ENCODE results near the gene HELZ.

DNA sequence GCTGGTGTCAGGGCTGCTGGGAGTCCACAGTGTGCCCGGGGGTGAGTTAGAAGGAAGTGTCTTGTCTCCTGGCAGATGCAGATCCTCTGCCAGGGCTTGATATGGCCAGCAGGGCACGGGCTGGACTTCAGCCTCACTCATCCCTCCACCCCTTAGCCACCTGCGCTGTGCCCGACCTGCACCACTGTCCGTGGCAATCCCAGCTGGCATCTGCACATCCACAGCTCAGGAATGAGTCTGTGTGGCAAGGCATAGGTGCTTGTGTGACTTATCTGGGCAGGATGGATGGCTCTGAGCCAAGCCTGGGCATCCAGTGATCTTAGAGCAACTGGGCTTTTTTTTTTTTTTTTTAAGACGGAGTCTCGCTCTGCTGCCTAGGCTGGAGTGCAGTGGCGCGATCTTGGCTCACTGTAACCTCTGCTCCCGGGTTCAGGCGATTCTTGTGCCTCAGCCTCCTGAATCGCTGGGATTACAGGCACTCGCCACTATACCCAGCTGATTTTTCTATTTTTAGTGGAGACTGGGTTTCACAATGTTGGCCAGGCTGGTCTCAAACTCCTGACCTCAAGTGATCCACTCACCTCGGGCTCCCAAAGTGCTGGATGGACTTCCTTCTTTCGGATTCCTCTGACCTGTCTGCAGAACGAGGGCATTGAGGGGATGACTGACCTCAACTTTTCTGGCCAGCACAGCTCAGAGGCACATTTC is 223.1 kb downstream of the HELZ start:
- no peak for TF ChIP-seq CTCF (IDR thresholded peaks at IDR 0.05)
- TF ChIP-seq EZH2 (IDR thresholded peaks at IDR 0.05; ENCODE audit: borderline replicate concordance, insufficient read depth, low read depth, low read length, poor library complexity, severe bottlenecking) = no peak

Data from B cell (primary cell).